Glomerular endothelial cell (primary cell): ENCODE data around the gene RNU7-1. TPM values are rescaled to one million over a fixed set of nuclear protein-coding genes. Genes with fewer than 3 reads are reported as not detected.

ENCODE experiments used
- DNase-seq: peaks from one replicate; pipeline ENCODE4 v3.0.0-alpha.2; 2011; ENCODE audit warnings: low read depth, low spot score; ENCODE audit errors: extremely low read depth
- total RNA-seq: library from RNA; depleted of rRNA; stranded (reverse); fragments of >200 nt; gene quantifications from 2 replicates; pipeline ENCODE4 v1.2.3, GENCODE V29; 2015

RNU7-1 gene
- total RNA-seq, 1 donor from 2014 or later, result not detected

DNA sequence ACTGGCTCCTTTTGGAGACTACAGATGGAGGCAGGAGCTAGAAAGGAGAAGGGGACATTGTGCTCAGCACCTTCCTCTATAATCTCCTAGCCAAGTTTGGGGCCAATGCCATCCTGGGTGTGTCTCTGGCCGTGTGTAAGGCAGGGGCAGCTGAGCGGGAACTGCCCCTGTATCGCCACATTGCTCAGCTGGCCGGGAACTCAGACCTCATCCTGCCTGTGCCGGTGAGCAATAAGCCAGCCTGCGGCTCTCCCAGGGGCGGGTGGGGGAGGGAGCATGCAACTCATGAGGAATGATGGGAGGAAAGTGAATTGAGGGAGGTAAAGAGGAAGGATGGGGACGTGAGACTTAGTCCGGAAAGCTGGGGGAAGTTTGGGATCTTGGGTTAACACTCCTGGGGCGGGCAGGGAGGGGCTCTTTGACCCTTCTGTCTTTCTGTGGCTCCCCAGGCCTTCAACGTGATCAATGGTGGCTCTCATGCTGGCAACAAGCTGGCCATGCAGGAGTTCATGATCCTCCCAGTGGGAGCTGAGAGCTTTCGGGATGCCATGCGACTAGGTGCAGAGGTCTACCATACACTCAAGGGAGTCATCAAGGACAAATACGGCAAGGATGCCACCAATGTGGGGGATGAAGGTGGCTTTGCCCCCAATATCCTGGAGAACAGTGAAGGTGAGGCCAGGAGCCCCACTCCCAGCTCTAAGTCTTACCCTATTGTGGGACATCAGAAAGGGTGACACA, 26.0 kb upstream of the RNU7-1 start:
- DNase-seq, result no peak

DNA sequence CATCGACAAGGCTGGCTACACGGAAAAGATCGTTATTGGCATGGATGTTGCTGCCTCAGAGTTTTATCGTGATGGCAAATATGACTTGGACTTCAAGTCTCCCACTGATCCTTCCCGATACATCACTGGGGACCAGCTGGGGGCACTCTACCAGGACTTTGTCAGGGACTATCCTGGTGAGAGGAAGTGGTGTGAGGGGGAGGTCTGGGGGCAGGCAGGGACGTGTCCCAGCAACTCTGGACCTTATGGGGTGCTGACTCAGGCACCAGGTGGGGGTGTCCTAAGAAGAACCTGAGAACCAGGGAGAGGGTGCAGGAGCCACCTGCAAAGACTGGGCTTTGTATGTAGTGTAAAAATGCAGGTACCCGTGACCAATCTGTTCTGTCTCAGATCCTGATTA, 24.0 kb upstream of the RNU7-1 start:
- DNase-seq, result no peak

DNA sequence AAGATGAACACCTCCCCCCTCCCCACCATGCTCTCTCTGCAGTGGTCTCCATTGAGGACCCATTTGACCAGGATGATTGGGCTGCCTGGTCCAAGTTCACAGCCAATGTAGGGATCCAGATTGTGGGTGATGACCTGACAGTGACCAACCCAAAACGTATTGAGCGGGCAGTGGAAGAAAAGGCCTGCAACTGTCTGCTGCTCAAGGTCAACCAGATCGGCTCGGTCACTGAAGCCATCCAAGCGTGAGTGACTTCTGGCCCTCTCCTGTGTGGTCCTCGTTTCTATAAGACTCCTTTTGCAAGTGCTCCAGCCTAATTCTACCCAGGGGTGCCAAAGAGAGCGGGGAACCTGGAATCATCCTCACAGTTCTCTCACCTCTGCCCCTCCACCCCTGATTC, 22.1 kb upstream of the RNU7-1 start:
- DNase-seq, result no peak

- no peak for DNase-seq
Observed at GRCh38 chr12:6921996-6922946, 21.3 kb upstream of the RNU7-1 start.

DNA sequence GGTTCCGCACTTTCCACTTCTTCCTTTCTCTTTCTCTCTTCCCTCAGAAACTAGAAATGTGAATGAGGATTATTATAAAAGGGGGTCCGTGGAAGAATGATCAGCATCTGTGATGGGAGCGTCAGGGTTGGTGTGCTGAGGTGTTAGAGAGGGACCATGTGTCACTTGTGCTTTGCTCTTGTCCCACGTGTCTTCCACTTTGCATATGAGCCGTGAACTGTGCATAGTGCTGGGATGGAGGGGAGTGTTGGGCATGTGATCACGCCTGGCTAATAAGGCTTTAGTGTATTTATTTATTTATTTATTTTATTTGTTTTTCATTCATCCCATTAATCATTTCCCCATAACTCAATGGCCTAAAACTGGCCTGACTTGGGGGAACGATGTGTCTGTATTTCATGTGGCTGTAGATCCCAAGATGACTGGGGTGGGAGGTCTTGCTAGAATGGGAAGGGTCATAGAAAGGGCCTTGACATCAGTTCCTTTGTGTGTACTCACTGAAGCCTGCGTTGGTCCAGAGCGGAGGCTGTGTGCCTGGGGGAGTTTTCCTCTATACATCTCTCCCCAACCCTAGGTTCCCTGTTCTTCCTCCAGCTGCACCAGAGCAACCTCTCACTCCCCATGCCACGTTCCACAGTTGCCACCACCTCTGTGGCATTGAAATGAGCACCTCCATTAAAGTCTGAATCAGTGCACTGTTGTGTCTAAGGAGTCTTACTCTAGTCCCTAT, 20.4 kb upstream of the RNU7-1 start:
- DNase-seq, result no peak

DNA sequence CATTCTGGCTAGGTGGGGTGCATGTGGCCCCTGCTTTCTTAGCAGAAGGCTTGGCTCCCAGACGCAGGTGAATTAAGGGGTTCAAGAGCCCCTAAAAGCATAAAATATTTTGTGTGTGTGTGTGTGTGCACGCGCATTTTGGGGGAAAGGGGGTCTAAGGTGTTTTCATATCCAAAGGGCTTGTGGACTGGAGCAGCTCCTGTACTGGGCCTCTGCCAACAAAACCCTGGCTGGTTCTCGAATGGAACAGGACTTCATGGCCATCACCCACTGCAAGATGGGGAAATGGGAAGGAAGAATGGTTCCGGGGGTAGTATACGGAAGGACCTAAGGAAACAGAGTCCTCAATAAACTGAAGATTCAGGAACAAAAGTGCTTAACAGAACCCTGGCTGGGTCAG, 19.8 kb upstream of the RNU7-1 start:
- DNase-seq, result no peak

DNA sequence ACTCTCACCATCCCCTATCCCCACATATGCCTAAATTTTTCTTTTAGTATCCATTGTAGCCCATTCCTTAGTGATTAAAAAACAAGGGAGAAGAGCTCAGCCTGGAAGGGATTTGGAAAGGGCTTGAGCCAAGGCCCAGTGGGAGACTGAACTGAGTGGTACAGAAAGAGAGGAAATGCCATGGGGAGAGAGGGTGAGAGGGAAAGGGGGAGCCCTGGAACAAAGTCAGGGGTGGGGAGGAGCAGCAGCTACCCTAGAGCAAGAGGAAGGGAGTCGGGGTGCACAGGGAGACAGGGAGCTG, 18.4 kb upstream of the RNU7-1 start:
- no peak for DNase-seq

DNA sequence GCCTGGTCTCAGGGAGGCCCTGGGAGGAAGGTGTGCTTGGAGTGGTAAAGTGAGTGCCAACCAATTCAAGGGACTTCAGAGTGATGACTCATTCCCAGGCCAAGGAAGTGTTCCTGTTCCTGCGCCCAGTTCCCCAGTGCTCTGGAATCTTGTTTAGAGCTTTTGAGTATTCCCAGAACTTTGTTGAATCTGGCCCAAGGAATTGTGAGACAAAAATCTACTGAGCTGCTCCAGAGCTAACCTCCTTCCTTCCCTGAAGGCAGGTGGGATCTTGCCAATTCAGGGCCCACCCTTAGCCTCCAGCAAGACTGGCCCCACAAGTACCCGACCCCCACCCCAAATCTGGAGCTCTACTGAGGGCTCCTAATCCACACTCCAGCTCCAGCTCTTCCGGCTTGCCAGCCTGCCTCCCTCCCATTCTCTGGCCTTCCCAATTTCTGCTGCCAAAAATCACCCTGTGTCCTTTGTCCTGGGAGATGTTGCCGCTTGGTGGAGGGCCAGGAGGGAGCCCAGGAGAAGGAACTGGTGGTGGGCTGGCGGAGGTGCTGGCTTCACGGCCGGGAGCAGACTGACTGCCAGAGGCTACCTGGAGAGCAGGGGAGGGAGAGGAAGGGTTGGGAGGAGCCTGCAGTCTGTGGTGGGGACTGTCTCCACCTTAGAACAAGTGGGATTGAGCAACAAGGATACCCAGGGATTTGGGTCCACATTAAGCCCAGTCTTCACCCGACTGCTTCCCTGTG, 17.9 kb upstream of the RNU7-1 start:
- peak; percentile 57 for DNase-seq

DNA sequence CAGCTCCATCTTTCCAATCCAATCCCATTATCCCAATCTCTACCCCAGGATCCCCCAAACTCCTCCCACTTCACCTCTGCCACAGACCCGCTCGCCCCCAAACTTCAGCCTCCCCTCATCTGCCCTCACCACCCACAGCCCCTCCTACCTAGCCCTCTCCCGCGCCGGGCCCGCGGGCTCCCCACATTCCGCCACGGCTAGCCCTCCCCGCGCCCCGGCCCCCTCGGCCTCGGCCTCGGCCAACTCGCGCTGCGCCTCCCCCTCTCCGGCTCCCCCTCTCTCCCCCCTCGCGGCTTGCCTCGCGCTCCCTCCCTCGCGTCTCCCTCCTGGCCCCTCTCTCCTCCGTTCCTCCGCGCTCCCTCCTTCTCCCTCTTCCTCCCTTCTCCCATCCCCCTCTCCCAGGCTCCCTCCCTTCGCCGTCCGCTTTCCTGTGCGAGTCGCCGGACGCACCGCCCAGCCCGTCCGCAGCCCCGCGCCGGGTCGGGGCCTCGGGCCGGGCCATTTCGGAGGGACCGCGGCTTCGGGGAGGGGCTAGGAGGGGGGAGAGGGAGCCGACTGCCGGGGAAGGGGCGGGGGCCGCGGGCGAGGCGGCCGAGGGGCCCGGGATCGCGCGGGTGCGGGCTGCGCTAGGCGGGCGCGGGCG, 16.1 kb upstream of the RNU7-1 start, which contains the start of gene ATN1:
Gene ATN1 (plus strand): TSS at position 581 of the 643 bp plus-strand sequence. CDS start 6,043 bp downstream, outside the sequence.
- DNase-seq, result no peak

GRCh38 chr12:6928022-6928702, 15.5 kb upstream of the RNU7-1 start:
- no peak for DNase-seq

DNA sequence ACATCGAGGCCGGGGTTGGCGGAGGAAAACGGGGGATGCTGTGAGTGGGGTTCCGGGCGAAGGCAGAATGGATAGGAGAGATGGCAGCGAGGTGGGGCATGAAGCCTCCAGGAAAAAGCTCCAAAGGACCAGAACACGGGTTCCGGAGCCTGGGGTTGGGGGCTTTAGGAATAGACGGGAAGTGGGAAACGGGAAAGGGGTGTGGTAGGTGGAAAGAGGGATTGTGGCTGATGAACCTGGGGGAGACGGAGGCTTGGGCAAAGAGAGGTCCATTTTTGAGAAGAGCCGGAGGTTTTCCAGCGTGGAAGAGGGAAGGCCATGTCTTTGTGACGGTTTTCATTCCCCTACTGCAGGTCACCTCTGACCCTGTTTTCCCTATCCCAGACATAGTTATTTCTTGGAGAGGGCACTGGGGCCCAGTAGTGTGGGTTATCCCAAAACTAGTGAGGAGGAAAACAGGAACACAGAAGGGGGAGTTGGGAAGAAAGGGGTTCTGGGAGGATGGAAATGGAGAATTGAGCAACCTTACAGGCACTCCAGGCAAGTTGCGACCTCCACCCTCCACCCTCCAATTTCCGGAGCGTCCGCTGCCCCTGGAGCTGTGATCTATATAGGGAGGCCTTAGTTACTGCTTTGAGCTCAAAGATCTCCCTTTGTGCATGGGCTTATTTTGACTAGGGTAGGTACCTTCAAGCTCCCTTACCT, 14.8 kb upstream of the RNU7-1 start:
- DNase-seq, result no peak

GRCh38 chr12:6929466-6930452, 13.9 kb upstream of the RNU7-1 start:
- DNase-seq, result no peak

DNA sequence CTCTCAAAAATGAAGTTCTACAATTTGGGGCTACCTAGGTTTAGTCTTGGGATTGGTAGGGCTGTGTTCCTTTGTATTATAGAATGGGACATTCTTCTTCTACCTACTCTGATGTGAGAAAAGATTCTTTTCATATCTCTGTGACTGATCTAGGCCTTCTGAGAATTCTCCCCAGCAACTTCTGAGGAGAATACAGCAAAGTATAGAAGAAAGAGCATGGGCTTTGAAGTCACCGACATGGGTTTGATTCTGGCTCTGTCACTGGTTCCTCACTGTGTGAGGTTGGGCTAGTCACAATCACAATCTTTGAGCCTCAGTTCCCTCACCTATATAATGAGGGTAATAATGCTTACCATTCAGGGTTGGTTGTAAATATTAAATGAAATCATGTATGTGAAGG, 10.8 kb upstream of the RNU7-1 start:
- DNase-seq, result no peak

DNA sequence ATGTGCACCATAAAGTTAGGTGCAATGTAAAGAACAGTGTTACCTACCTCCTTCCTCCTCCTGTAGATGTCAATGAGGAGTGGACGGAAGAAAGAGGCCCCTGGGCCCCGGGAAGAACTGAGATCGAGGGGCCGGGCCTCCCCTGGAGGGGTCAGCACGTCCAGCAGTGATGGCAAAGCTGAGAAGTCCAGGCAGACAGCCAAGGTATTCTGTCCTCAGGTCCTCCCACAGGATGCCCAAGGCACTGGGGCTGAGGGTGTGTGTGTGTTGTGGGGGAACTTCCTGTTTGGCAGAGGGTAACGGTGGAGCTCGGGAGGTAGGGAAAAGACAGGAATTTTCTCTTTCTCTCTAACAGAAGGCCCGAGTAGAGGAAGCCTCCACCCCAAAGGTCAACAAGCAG, 9.5 kb upstream of the RNU7-1 start:
- no peak for DNase-seq

DNA sequence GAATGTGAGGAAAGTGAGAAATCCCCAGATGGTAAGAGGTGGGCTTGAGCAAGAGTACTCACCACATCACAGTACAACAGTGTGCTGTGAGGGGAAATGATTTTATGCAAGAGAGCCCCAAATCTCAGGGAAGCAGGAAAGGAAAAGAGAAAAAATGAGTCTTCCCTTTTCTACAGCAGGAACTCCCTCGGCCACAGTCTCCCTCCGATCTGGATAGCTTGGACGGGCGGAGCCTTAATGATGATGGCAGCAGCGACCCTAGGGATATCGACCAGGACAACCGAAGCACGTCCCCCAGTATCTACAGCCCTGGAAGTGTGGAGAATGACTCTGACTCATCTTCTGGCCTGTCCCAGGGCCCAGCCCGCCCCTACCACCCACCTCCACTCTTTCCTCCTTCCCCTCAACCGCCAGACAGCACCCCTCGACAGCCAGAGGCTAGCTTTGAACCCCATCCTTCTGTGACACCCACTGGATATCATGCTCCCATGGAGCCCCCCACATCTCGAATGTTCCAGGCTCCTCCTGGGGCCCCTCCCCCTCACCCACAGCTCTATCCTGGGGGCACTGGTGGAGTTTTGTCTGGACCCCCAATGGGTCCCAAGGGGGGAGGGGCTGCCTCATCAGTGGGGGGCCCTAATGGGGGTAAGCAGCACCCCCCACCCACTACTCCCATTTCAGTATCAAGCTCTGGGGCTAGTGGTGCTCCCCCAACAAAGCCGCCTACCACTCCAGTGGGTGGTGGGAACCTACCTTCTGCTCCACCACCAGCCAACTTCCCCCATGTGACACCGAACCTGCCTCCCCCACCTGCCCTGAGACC, 8.0 kb upstream of the RNU7-1 start:
- no peak for DNase-seq

DNA sequence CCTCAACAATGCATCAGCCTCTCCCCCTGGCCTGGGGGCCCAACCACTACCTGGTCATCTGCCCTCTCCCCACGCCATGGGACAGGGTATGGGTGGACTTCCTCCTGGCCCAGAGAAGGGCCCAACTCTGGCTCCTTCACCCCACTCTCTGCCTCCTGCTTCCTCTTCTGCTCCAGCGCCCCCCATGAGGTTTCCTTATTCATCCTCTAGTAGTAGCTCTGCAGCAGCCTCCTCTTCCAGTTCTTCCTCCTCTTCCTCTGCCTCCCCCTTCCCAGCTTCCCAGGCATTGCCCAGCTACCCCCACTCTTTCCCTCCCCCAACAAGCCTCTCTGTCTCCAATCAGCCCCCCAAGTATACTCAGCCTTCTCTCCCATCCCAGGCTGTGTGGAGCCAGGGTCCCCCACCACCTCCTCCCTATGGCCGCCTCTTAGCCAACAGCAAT, 7.4 kb upstream of the RNU7-1 start:
- no peak for DNase-seq
